Omental fat pad (tissue), 4 donors: ENCODE data around the gene AREL1. TPM values are rescaled to one million over a fixed set of nuclear protein-coding genes. Genes with fewer than 3 reads are reported as not detected.
"Not testable (repeated sequence)": the region's sequence is repeated elsewhere in the genome, so short reads cannot be mapped to it uniquely, and the experiment has no call there.

Source experiments
- ATAC-seq: fragments of 150-250 bp; one replicate; pipeline ENCODE4 v1.9.1; 2016; ENCODE audit warnings: mild to moderate bottlenecking, moderate library complexity; ENCODE audit not compliant: low FRiP score
- DNase-seq: peaks from one replicate; pipeline ENCODE4 v3.0.0-alpha.2; 2019; ENCODE audit warnings: low spot score
- total RNA-seq, 4 donors: library from RNA; depleted of rRNA; stranded (reverse); fragments of >200 nt; gene quantifications; one replicate each; pipeline ENCODE4 v1.1.0, GENCODE V29; 2016
- TF ChIP-seq, protein P1 (sequence below), 3 donors: fragments of 450-650 bp; IDR thresholded peaks; one replicate each; pipeline ENCODE4 v1.5.1; 2016 to 2017; ENCODE audit warnings: antibody characterized with exemption in 3 of 3, mild to moderate bottlenecking in 3 of 3, moderate library complexity in 2 of 3

The AREL1 gene, protein sequence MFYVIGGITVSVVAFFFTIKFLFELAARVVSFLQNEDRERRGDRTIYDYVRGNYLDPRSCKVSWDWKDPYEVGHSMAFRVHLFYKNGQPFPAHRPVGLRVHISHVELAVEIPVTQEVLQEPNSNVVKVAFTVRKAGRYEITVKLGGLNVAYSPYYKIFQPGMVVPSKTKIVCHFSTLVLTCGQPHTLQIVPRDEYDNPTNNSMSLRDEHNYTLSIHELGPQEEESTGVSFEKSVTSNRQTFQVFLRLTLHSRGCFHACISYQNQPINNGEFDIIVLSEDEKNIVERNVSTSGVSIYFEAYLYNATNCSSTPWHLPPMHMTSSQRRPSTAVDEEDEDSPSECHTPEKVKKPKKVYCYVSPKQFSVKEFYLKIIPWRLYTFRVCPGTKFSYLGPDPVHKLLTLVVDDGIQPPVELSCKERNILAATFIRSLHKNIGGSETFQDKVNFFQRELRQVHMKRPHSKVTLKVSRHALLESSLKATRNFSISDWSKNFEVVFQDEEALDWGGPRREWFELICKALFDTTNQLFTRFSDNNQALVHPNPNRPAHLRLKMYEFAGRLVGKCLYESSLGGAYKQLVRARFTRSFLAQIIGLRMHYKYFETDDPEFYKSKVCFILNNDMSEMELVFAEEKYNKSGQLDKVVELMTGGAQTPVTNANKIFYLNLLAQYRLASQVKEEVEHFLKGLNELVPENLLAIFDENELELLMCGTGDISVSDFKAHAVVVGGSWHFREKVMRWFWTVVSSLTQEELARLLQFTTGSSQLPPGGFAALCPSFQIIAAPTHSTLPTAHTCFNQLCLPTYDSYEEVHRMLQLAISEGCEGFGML
- 10 to 100 TPM; 18.4 to 33.5 (median 26.8) TPM for total RNA-seq

DNA sequence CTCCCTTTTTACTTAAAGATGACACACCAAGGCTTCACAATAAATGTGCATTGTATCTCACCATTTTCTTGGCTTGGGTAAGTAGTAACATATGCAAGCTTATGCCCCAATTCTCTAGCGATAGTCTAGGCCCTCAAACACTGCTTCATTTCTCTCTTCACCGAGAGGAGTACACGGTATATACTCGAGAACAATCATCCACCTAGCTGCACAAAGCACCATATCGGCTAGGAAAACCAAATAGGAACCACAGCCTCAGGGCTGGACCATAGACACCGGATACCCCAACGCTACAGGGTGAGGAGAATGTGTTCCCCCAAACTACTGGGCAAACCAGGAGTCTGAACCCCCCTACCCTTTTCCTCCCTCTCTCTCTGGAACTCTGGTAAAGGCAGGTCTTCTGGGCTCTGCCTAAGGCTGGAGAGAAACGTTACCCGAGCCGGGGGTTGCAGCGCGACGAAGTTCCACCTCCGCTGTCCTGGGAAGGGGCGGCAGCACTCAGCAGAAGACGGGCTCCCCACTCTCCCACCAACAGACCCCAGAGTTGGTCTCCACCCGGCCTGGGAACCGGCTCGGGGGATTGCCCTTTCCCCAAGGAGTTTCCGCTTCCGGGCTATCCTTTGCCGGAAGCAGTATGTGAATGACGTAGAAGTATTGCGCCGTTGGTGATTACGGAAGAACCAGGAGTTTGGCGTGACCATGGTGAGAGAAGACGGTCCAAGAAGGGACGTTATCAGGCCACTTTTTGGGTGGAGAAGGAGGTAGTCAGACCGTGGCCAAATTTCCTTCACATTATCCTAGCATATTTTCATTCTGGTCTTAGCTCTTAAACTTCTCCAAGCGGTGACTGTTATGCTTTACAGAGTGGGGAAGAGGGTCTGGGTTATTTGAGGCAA lies at the start of gene AREL1, which contains the start of gene FCF1:
TSS of gene AREL1 (minus strand) at position 582 of the 896 bp plus-strand sequence. CDS start 27,465 bp downstream, outside the sequence.
TSS of gene FCF1 (plus strand) at position 646 of the 896 bp plus-strand sequence. CDS start at position 700, 54 bp downstream.
- peak; percentile 95 for ATAC-seq
- TF ChIP-seq, protein P1, sequence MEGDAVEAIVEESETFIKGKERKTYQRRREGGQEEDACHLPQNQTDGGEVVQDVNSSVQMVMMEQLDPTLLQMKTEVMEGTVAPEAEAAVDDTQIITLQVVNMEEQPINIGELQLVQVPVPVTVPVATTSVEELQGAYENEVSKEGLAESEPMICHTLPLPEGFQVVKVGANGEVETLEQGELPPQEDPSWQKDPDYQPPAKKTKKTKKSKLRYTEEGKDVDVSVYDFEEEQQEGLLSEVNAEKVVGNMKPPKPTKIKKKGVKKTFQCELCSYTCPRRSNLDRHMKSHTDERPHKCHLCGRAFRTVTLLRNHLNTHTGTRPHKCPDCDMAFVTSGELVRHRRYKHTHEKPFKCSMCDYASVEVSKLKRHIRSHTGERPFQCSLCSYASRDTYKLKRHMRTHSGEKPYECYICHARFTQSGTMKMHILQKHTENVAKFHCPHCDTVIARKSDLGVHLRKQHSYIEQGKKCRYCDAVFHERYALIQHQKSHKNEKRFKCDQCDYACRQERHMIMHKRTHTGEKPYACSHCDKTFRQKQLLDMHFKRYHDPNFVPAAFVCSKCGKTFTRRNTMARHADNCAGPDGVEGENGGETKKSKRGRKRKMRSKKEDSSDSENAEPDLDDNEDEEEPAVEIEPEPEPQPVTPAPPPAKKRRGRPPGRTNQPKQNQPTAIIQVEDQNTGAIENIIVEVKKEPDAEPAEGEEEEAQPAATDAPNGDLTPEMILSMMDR (IDR thresholded peaks at IDR 0.05), result no peak
- DNase-seq, result peak; percentile 64

DNA sequence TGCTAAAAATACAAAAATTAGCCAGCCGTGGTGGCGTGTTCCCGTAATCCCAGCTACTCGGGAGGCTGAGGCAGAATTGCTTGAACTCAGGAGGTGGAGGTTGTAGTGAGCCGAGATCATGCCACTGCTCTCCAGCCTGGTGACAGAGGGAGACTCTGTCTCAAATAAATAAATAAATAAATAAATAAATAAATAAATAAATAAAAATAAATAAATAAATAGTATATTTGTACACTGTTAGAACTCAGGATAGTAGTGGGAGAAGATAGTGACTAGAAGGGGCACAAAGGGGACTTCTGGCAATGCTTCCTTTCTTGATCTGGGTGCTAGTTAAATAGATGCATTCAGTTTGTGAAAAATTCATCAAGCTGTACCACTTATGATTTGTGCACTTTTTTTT lies 45.6 kb upstream of the AREL1 start:
- DNase-seq, ATAC-seq: not testable (repeated sequence)

DNA sequence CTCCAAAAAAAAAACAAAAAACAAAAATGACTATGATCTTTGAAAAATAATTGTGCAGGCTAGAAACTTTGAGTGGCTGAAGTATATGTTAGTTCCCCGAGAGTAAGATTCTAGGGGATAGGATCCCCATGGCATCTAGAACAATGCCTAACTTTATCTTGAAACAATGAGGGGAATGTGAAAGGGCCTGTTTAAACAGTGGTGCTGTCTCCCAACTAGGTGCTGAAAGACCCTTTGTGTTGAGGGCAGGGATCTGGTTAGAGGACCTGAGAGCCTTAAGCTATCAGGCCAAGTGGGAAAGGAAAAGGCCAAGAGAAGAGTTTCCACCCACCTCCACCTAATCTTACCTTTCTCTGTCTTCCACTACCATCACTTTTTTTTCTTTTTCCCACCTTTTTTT lies 43.4 kb upstream of the AREL1 start:
- TF ChIP-seq, protein P1 (IDR thresholded peaks at IDR 0.05), result no peak
- no peak for DNase-seq
- ATAC-seq, result no peak

DNA sequence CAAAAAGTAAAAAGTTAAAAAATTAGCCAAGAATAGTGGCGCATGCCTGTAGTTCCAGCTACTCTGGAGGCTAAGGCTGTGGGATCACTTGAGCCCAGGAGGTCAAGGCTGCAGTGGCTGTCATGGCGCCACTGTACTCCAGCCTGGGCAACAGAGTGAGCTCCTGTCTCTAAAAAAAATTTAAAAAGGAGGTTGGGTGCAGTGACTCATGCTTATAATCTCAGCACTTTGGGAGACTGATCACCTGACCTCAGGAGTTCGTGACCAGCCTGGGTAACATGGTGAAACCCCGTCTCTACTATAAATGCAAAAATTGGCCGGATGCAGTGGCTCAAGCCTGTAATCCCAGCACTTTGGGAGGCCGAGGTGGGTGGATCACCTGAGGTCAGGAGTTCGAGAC lies 42.0 kb upstream of the AREL1 start:
- TF ChIP-seq, protein P1 (IDR thresholded peaks at IDR 0.05), result no peak
- DNase-seq (no peak), ATAC-seq (no peak)

DNA sequence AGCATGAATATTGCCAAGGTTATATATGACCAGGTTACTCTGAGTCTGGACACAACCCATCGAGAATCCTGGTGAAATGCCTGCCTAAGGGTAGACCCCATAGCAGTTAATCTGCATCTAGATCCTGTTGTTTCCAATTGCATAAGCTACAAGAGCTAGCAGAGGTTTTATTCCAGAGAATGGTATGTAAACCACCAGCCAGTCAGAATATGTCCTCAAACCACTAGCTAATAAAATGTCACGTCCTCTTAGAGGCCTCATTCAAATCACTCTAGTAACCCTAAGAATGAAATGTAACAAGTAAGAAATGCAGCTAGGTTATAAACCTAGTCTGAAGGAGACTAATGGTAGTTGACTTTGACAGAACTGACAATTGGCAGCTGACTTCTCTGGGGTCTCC lies 41.3 kb upstream of the AREL1 start:
- no peak for ATAC-seq
- TF ChIP-seq, protein P1 (IDR thresholded peaks at IDR 0.05), result no peak
- DNase-seq, result no peak

DNA sequence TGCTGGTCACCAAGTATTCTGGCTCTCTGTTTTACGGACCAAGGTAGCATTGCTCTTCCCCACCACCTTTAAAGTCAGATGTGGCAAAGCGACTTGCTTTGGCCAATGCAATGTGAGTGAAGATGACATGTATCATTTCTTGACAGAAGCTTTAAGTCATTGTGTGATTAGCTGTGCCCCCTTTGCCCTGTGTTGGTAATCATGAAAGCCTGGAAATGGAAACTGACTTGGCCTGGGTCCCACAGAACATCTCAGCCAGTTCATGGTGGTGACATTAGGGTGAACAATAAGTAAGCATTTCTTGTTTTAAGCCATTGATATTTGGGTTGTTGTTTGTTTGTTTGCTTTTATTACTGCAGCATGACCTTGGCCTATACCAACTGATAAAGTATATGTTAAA lies 34.4 kb upstream of the AREL1 start:
- TF ChIP-seq, protein P1 (IDR thresholded peaks at IDR 0.05), result no peak
- DNase-seq, result no peak
- ATAC-seq, result no peak
